ENCODE data around the gene AGL. TPM values are rescaled to one million over a fixed set of nuclear protein-coding genes. Genes with fewer than 3 reads are reported as not detected.
A peak's percentile ranks its signal among the peaks of the same experiment; 100 is the strongest.
"Not testable (repeated sequence)": the region's sequence is repeated elsewhere in the genome, so short reads cannot be mapped to it uniquely, and the experiment has no call there.

The AGL gene
- total and polyA plus RNA-seq, 3 donors from 2014 or later: 7.1 to 19.6 (median 16.7) TPM

- H3K9me3 ChIP-seq: no peaks in the 10 kb centered on the region
- WGBS, 2 donors: 37 to 40% methylated on average over 7 of the region's 7 CpGs
- no peak for DNase-seq
- no peak for TF ChIP-seq POLR2A (IDR thresholded peaks at IDR 0.05)
- TF ChIP-seq, protein P1, sequence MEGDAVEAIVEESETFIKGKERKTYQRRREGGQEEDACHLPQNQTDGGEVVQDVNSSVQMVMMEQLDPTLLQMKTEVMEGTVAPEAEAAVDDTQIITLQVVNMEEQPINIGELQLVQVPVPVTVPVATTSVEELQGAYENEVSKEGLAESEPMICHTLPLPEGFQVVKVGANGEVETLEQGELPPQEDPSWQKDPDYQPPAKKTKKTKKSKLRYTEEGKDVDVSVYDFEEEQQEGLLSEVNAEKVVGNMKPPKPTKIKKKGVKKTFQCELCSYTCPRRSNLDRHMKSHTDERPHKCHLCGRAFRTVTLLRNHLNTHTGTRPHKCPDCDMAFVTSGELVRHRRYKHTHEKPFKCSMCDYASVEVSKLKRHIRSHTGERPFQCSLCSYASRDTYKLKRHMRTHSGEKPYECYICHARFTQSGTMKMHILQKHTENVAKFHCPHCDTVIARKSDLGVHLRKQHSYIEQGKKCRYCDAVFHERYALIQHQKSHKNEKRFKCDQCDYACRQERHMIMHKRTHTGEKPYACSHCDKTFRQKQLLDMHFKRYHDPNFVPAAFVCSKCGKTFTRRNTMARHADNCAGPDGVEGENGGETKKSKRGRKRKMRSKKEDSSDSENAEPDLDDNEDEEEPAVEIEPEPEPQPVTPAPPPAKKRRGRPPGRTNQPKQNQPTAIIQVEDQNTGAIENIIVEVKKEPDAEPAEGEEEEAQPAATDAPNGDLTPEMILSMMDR (IDR thresholded peaks at IDR 0.05): no peak
- peak overlapping the region; percentile 74 to 96 for H3K4me3 ChIP-seq
- intact Hi-C loops (cut with DNase I; ENCODE audit: low total_unique reads): no loop called here
- H3K4me1 ChIP-seq: peaks cover 4% of the 10 kb centered on the region
- H3K36me3 ChIP-seq (ENCODE audit: low read depth, missing control alignments): no peaks in the 10 kb centered on the region
- H3K27ac ChIP-seq: no peak overlapping the region
- no peaks in the 10 kb centered on the region for H3K27me3 ChIP-seq
Measured at GRCh38 chr1:99970713-99971255, 120.6 kb downstream of the AGL start.

DNA sequence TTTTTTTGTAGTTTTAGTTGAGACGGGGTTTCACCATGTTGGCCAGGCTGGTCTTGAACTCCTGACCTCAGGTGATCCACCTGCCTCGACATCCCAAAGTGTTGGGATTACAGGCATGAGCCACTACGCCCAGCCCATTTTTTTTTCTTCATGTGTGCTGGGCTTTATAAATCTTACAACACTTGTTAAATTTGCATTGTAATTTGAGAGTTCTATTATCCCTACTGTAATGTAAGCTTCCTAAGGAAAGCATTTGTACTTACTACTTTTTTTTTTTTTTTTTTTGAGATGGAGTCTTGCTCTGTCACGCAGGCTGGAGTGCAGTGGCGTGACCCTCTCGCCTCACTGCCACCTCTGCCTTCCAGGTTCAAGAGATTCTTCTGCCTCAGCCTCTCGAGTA is 121.9 kb downstream of the AGL start:
- H3K36me3 ChIP-seq (ENCODE audit: low read depth, missing control alignments); H3K27me3 ChIP-seq; H3K27ac ChIP-seq; DNase-seq; H3K4me1 ChIP-seq; H3K9me3 ChIP-seq; H3K4me3 ChIP-seq; intact Hi-C loops (cut with DNase I; ENCODE audit: low total_unique reads): not testable (repeated sequence)
- 86% methylated on average over 7 of the region's 7 CpGs for WGBS, 2 donors

Small RNAs within 50 kb of the gene (small RNA-seq; reads per million reads assigned to genes)
- gene AC096949.1: 0 reads per million in 2 donors

Other genes with a start within 250 kb of the AGL start
- gene PALMD, start 204.2 kb upstream of the AGL start, total RNA-seq: 10 to 100 TPM; 14.1 to 23.5 TPM
- 12.9 TPM for gene PALMD, start 204.2 kb upstream of the AGL start, polyA plus RNA-seq (ENCODE audit: insufficient read depth, low read depth, low replicate concordance)
- gene FRRS1, start 83.7 kb upstream of the AGL start, total RNA-seq: 1 to 10 TPM; 6.1 to 7.6 TPM
- gene FRRS1, start 83.7 kb upstream of the AGL start, polyA plus RNA-seq (ENCODE audit: insufficient read depth, low read depth, low replicate concordance): 1.7 TPM
- gene SLC35A3, start 119.6 kb downstream of the AGL start, total RNA-seq: 10 to 100 TPM; 17.1 to 17.6 TPM
- gene SLC35A3, start 119.6 kb downstream of the AGL start, polyA plus RNA-seq (ENCODE audit: insufficient read depth, low read depth, low replicate concordance): 6.6 TPM

Measured in testis (tissue), 3 donors.